NCI-H2227 (cell line): ENCODE results near the gene GEMIN5.
"Not testable (repeated sequence)": the region's sequence is repeated elsewhere in the genome, so short reads cannot be mapped to it uniquely, and the experiment has no call there.

Source experiments
- DNase-seq: peaks from one replicate; lab custom pipeline; 2025; ENCODE audit not compliant: unreplicated experiment; lab: John Stamatoyannopoulos, UW

Gene GEMIN5

GRCh38 chr5:154937718-154938466, at the start of gene GEMIN5:
Gene GEMIN5, minus strand, starts transcription at chr5:154938211. Its CDS starts 78 bp downstream, at chr5:154938133.
- DNase-seq: peak; percentile 91

GRCh38 chr5:154986151-154986550, 48.1 kb upstream of the GEMIN5 start:
- DNase-seq: no peak

GRCh38 chr5:154984946-154985516, 47.0 kb upstream of the GEMIN5 start:
- peak; percentile 7 for DNase-seq

- DNase-seq: not testable (repeated sequence)
Observed at GRCh38 chr5:154978294-154978693, 40.3 kb upstream of the GEMIN5 start.

DNA sequence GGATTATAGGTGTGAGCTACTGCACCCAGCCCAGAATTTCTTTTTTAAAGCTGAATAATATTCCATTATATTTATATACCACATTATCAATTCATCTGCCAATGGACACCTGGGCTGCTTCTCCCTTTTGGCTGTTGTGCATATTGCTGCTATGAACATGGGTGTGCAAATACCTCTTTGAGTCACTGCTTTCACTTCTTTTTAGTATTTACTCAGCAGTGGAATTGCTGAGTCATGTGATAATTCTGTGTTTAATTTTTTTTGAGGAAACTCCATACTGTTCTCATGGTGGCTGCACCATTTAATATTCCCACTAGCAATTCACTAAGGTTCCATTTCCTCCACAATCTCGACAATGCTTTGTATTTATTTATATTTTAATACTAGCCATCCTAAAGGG, 39.4 kb upstream of the GEMIN5 start:
- DNase-seq: no peak

- not testable (repeated sequence) for DNase-seq
Observed at GRCh38 chr5:154976082-154976481, 38.1 kb upstream of the GEMIN5 start.

DNA sequence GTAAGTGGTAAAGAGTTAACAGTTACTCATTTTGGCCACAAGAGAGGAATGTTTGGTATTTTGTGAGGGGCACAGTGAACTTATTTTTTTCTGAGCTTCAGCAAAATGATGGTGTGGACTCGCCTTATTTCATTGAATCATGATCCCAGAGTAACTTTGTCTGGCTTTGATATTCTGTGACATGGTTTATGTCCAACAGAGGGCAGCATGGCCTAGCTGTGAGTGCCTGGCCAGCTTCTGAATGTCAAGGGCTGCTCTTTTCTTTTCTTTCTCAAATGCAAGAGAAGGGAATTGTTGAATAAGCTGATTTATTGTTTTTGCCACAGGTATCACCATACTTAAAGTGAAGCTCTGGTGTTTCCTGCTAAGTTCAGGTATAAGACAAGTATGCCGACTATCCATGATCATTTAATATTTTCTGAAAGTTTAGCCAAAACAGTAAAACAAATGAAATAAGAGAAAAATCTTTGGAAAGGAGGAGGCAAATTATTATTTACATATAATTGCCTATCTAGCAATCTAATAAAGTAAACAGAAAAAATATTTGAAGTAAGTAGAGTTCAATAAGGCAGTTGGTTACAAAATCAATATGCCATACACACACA, 34.6 kb upstream of the GEMIN5 start:
- peak; percentile 66 for DNase-seq

- DNase-seq: no peak
Observed at GRCh38 chr5:154971501-154971900, 33.5 kb upstream of the GEMIN5 start.

GRCh38 chr5:154970759-154971158, 32.7 kb upstream of the GEMIN5 start:
- DNase-seq: no peak

DNA sequence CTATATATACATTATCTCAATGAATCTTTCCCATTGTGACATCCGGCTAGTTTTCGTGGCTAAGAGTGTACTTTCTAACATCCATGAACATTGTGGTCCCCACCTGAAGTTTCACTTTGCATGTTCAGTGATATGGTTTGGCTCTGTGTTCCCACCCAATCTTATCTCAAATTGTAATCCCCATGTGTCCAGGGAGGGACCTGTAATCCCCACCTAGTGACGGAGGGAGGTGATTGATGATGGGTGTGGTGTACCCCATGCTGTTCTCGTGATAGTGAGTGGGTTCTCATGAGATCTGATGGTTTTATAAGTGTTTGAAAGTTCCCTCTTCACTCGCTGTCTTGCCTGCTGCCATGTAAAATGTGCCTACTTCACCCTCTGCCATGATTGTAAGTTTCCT, 30.9 kb upstream of the GEMIN5 start:
- no peak for DNase-seq

GRCh38 chr5:154967421-154968024, 29.5 kb upstream of the GEMIN5 start:
- peak; percentile 1 for DNase-seq

DNA sequence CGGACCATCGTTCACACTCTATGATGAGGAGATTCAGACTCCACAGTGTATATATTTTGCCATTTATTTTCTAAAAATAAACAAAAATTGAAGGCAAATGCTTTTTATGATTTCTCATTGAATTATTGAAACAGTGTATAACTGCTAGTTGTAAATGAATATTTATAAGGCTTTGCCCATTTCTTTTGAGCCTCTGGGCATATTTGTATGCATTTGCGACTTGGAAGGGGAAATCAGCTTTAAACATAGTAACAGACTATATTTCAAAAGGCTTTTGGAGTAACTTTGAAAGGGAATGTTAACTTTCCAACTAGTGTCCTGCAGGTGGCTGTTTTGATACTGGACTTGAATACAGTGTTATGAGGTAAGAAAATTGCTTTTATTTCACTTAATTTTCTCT, 28.9 kb upstream of the GEMIN5 start:
- no peak for DNase-seq

DNA sequence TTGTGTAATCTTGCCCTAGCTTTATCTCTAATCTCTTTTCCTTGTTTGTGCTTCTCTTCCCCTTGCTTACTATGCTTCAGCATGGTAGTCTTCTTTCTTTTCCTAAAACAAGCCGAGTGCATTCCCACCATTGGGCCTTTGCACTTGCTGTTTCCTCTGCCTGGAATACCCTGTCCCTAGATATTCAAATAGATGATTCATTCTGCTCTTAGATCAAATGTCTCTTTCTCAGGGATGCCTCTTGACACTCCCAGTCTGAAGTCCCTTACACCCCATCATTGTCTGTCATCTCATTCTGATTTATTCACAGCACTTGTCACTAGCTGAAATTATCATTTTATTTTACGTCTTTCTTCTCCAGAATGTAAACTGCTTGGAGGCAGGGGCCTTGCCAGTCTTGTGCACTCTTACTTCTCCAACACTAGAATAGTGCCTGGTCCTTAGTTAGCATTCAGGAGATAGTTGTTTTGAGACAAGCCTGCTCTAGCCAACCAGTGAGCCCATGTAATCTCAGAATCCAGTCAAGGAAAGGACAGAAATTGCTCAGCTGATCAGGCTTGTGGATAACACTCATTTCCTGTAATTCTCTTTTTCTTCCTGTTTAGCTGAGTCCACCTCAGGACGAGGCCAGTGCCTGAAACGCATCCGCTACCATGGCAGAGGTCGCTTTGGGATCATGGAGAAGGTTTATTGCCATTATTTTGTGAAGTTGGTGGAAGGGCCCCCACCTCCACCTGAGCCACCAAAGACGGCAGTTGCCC, 28.2 kb upstream of the GEMIN5 start:
- DNase-seq: no peak

DNA sequence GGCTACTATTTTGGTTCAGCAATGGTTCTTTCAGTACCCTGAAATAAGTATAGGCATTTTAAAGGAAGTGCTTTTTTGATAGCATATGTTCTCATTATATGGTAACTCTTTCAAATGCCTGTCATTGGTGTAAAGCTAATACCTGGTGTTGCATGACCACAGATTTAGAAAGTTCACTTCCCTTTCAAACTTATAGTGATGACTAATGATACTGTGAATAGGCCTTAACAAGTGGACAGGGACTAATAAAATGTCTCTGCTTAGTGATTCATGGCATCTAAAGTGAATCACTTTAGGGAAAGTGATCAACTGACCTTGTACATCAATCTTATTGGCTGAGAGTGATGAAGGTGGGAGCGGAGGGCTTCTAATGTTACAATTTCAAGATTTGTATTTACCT, 24.5 kb upstream of the GEMIN5 start:
- DNase-seq: no peak

- DNase-seq: no peak
Observed at GRCh38 chr5:154956712-154957111, 18.7 kb upstream of the GEMIN5 start.

DNA sequence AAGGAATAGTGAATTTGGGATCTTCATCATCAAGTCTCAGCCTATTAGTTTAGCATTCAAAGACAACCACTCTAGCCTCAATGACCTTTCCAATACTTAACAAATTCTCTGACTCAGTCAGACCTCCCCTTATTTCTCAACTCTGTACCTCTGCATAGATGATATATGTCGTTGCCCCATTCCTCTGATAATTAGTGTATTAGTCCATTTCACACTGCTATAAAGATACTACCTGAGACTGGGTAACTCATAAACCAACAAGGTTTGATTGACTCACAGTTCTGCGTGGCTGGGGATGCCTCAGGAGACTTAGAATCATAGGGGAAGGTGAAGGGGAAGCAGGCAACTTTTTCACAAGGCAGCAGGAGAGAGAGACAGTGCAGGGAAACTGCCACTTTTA, 11.8 kb upstream of the GEMIN5 start:
- no peak for DNase-seq

DNA sequence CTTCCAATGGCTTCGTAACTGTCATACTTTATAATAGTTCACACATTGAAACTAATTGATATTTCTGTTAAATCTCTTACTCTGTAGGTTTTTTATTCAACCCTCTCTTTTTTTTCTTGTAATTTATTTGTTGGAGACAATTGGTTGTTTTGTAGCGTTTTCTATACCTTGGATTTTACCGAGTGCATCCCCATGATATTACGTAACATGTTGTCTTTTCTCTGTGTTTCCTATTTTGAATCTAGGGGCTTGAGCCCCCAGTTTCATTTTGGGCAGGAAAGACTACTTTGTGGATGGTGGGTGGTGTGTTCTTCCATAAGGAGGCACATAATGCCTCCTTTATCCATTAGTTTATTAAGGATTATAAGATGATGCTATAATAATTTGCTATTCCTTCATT, 10.3 kb upstream of the GEMIN5 start:
- DNase-seq: no peak

DNA sequence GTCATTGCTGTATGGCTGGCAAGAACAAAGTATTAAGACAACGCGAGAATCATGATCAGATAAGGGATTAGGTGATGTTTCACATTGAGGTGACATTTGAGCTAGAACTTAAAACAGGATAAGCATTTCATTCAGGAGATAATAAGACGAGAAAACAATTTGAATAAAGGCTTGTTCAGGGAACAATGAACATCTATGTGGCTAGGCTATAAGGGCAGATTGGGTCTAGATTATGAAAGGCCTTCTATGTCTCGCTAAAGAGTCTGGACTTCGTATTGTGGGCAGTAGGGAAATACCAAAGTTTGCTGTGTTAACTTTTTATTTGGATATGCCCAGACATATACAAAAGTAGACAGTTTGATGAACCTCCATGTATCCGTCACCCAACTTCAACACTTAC, 9.8 kb upstream of the GEMIN5 start:
- DNase-seq: no peak

DNA sequence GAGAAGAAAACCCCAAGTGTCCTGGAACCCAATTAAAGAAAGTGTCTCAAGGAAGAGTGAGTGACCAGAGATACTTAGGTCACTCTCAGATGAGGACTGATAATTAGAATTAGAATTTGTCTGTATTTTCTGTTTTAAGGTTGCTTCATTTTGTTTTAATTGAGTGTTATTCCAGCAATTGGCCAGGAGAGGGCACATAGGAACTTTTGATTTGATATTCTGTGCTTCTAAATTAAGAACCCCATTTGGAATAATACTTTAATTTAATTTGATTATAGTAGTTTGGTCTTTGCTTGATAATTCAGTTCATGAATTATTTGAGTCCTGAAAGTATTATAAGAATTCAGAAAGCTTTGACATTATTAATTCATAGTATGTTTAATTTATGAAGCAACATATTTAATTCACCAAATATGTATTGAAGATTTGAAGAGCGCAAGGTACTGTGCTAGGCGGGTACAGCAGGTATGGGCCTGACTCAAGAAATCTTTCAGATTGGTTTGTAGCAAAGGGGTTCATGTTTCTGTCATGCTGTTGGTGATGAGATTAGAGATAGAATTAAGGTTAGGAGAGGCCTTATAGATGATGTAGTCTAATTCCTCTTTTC, 7.8 kb upstream of the GEMIN5 start:
- no peak for DNase-seq

- DNase-seq: no peak
Observed at GRCh38 chr5:154944716-154945115, 6.7 kb upstream of the GEMIN5 start.

- DNase-seq: no peak
Observed at GRCh38 chr5:154943527-154943926, 5.5 kb upstream of the GEMIN5 start.
